ENCODE results near the gene BBOX1. TPM values are rescaled to one million over a fixed set of nuclear protein-coding genes. Genes with fewer than 3 reads are reported as not detected.
"Not testable (repeated sequence)": the region's sequence is repeated elsewhere in the genome, so short reads cannot be mapped to it uniquely, and the experiment has no call there.

The BBOX1 gene
- total RNA-seq, 2 experiments from 2014 or later, result not detected

- Mint-ChIP-seq H3K27ac (no peak overlapping the region), H3K9me3 (ENCODE audit: low read depth) (peaks cover 10% of the 10 kb centered on the region), H3K27me3 (no peaks in the 10 kb centered on the region), H3K4me3 (no peak overlapping the region), H3K4me1 (no peaks in the 10 kb centered on the region), H3K36me3 (no peaks in the 10 kb centered on the region)
- DNase-seq (no peak), ATAC-seq (no peak)
- CTCF ChIA-PET, result no interaction called here
These were observed 43.2 kb downstream of the BBOX1 start for GRCh38 chr11:27083782-27084181.

- no peak for DNase-seq
- no peak overlapping the region for H3K4me3 Mint-ChIP-seq
- H3K36me3 Mint-ChIP-seq, result no peaks in the 10 kb centered on the region
- no peaks in the 10 kb centered on the region for H3K27me3 Mint-ChIP-seq
- ATAC-seq, result no peak
- CTCF ChIA-PET, result no interaction called here
- H3K9me3 Mint-ChIP-seq (ENCODE audit: low read depth), result peaks cover 10% of the 10 kb centered on the region
- H3K27ac Mint-ChIP-seq, result no peak overlapping the region
- no peaks in the 10 kb centered on the region for H3K4me1 Mint-ChIP-seq
These were observed 43.9 kb downstream of the BBOX1 start for GRCh38 chr11:27084518-27084917.

- no peaks in the 10 kb centered on the region for H3K4me1 Mint-ChIP-seq
- no peak overlapping the region for H3K27ac Mint-ChIP-seq
- CTCF ChIA-PET, result no interaction called here
- no peaks in the 10 kb centered on the region for H3K27me3 Mint-ChIP-seq
- ATAC-seq (no peak), DNase-seq (no peak)
- H3K36me3 Mint-ChIP-seq, result no peaks in the 10 kb centered on the region
- no peak overlapping the region for H3K4me3 Mint-ChIP-seq
- peaks cover 13% of the 10 kb centered on the region for H3K9me3 Mint-ChIP-seq (ENCODE audit: low read depth)
These were observed 44.5 kb downstream of the BBOX1 start for GRCh38 chr11:27085111-27085510.

GRCh38 chr11:27085605-27086004 lies 45.0 kb downstream of the BBOX1 start:
- CTCF ChIA-PET, result no interaction called here
- Mint-ChIP-seq H3K36me3 (no peaks in the 10 kb centered on the region), H3K4me1 (no peaks in the 10 kb centered on the region), H3K27ac (no peak overlapping the region), H3K27me3 (no peaks in the 10 kb centered on the region), H3K4me3 (no peak overlapping the region), H3K9me3 (ENCODE audit: low read depth) (peaks cover 11% of the 10 kb centered on the region)
- DNase-seq, result no peak
- no peak for ATAC-seq

GRCh38 chr11:27087432-27087831 lies 46.8 kb downstream of the BBOX1 start:
- CTCF ChIA-PET, result no interaction called here
- no peak overlapping the region for H3K27ac Mint-ChIP-seq
- DNase-seq, result no peak

GRCh38 chr11:27088353-27088752 lies 47.7 kb downstream of the BBOX1 start:
- no peak for DNase-seq
- no peak for ATAC-seq
- H3K27me3 Mint-ChIP-seq, result no peaks in the 10 kb centered on the region

More at GRCh38 chr11:27087432-27087831, 46.8 kb downstream of the BBOX1 start:
- no peak overlapping the region for H3K4me3 Mint-ChIP-seq
- no peaks in the 10 kb centered on the region for H3K27me3 Mint-ChIP-seq
- H3K9me3 Mint-ChIP-seq (ENCODE audit: low read depth), result peaks cover 13% of the 10 kb centered on the region
- no peaks in the 10 kb centered on the region for H3K36me3 Mint-ChIP-seq
- H3K4me1 Mint-ChIP-seq, result no peaks in the 10 kb centered on the region
- no peak for ATAC-seq

GRCh38 chr11:27089746-27090145 lies 49.1 kb downstream of the BBOX1 start:
- peaks cover 8% of the 10 kb centered on the region for H3K9me3 Mint-ChIP-seq (ENCODE audit: low read depth)
- H3K36me3 Mint-ChIP-seq, result no peaks in the 10 kb centered on the region
- H3K27ac Mint-ChIP-seq, result no peak overlapping the region
- H3K4me3 Mint-ChIP-seq, result no peak overlapping the region
- CTCF ChIA-PET, result no interaction called here
- no peak for DNase-seq
- no peak for ATAC-seq
- no peaks in the 10 kb centered on the region for H3K4me1 Mint-ChIP-seq
- no peaks in the 10 kb centered on the region for H3K27me3 Mint-ChIP-seq

More at GRCh38 chr11:27088353-27088752, 47.7 kb downstream of the BBOX1 start:
- Mint-ChIP-seq H3K27ac (no peak overlapping the region), H3K4me1 (no peaks in the 10 kb centered on the region), H3K9me3 (ENCODE audit: low read depth) (peaks cover 9% of the 10 kb centered on the region), H3K36me3 (no peaks in the 10 kb centered on the region), H3K4me3 (no peak overlapping the region)
- CTCF ChIA-PET, result no interaction called here

GRCh38 chr11:27090357-27090948 lies 49.8 kb downstream of the BBOX1 start:
- H3K9me3 Mint-ChIP-seq (ENCODE audit: low read depth); H3K27ac Mint-ChIP-seq; CTCF ChIA-PET; H3K4me3 Mint-ChIP-seq; H3K36me3 Mint-ChIP-seq; H3K4me1 Mint-ChIP-seq; ATAC-seq; H3K27me3 Mint-ChIP-seq; DNase-seq: not testable (repeated sequence)

GRCh38 chr11:27094120-27094519 lies 53.5 kb downstream of the BBOX1 start:
- Mint-ChIP-seq H3K27me3 (no peaks in the 10 kb centered on the region), H3K36me3 (no peaks in the 10 kb centered on the region)
- CTCF ChIA-PET, result no interaction called here

GRCh38 chr11:27095059-27095458 lies 54.4 kb downstream of the BBOX1 start:
- CTCF ChIA-PET, result no interaction called here
- Mint-ChIP-seq H3K4me1 (no peaks in the 10 kb centered on the region), H3K27me3 (no peaks in the 10 kb centered on the region), H3K27ac (no peak overlapping the region), H3K9me3 (ENCODE audit: low read depth) (peaks cover 5% of the 10 kb centered on the region), H3K4me3 (no peak overlapping the region), H3K36me3 (no peaks in the 10 kb centered on the region)
- no peak for ATAC-seq
- no peak for DNase-seq

More at GRCh38 chr11:27094120-27094519, 53.5 kb downstream of the BBOX1 start:
- DNase-seq, result no peak
- Mint-ChIP-seq H3K4me1 (no peaks in the 10 kb centered on the region), H3K4me3 (no peak overlapping the region), H3K9me3 (ENCODE audit: low read depth) (peaks cover 7% of the 10 kb centered on the region), H3K27ac (no peak overlapping the region)
- ATAC-seq, result no peak

GRCh38 chr11:27095887-27096286 lies 55.3 kb downstream of the BBOX1 start:
- no peaks in the 10 kb centered on the region for H3K4me1 Mint-ChIP-seq
- no peaks in the 10 kb centered on the region for H3K27me3 Mint-ChIP-seq
- no peaks in the 10 kb centered on the region for H3K36me3 Mint-ChIP-seq
- ATAC-seq, result no peak
- CTCF ChIA-PET, result no interaction called here
- no peak overlapping the region for H3K27ac Mint-ChIP-seq
- peaks cover 2% of the 10 kb centered on the region for H3K9me3 Mint-ChIP-seq (ENCODE audit: low read depth)
- no peak for DNase-seq
- no peak overlapping the region for H3K4me3 Mint-ChIP-seq

GRCh38 chr11:27097551-27097950 lies 56.9 kb downstream of the BBOX1 start:
- no peaks in the 10 kb centered on the region for H3K4me1 Mint-ChIP-seq
- H3K27me3 Mint-ChIP-seq, result no peaks in the 10 kb centered on the region
- peaks cover 2% of the 10 kb centered on the region for H3K9me3 Mint-ChIP-seq (ENCODE audit: low read depth)
- DNase-seq, result no peak
- CTCF ChIA-PET, result no interaction called here
- H3K36me3 Mint-ChIP-seq, result no peaks in the 10 kb centered on the region
- H3K4me3 Mint-ChIP-seq, result no peak overlapping the region
- no peak overlapping the region for H3K27ac Mint-ChIP-seq
- ATAC-seq, result no peak

GRCh38 chr11:27100534-27100933 lies 59.9 kb downstream of the BBOX1 start:
- Mint-ChIP-seq H3K27me3 (no peaks in the 10 kb centered on the region), H3K36me3 (no peaks in the 10 kb centered on the region), H3K9me3 (ENCODE audit: low read depth) (peaks cover 2% of the 10 kb centered on the region), H3K27ac (no peak overlapping the region), H3K4me3 (no peak overlapping the region), H3K4me1 (no peaks in the 10 kb centered on the region)
- no peak for ATAC-seq
- DNase-seq, result no peak
- CTCF ChIA-PET, result no interaction called here

- DNase-seq, result no peak
- CTCF ChIA-PET, result no interaction called here
- Mint-ChIP-seq H3K9me3 (ENCODE audit: low read depth) (no peaks in the 10 kb centered on the region), H3K27ac (no peak overlapping the region), H3K27me3 (no peaks in the 10 kb centered on the region), H3K4me1 (no peaks in the 10 kb centered on the region), H3K36me3 (no peaks in the 10 kb centered on the region), H3K4me3 (no peak overlapping the region)
- ATAC-seq, result no peak
These were observed 66.9 kb downstream of the BBOX1 start for GRCh38 chr11:27107548-27107947.

- CTCF ChIA-PET, result no interaction called here
These were observed 68.2 kb downstream of the BBOX1 start for GRCh38 chr11:27108809-27109208.

More at GRCh38 chr11:27108809-27109208, 68.2 kb downstream of the BBOX1 start:
- H3K4me1 Mint-ChIP-seq, result no peaks in the 10 kb centered on the region
- H3K4me3 Mint-ChIP-seq, result no peak overlapping the region
- H3K9me3 Mint-ChIP-seq (ENCODE audit: low read depth), result no peaks in the 10 kb centered on the region
- H3K36me3 Mint-ChIP-seq, result no peaks in the 10 kb centered on the region
- no peak overlapping the region for H3K27ac Mint-ChIP-seq
- H3K27me3 Mint-ChIP-seq, result no peaks in the 10 kb centered on the region
- no peak for DNase-seq
- no peak for ATAC-seq
